Activated T-cell treated with anti-CD3 and anti-CD28 coated beads, Interleukin-2, amount 50 U/mL, for 72 hours (primary cell): ENCODE measurements around the gene ARMC3. TPM values are rescaled to one million over a fixed set of nuclear protein-coding genes. Genes with fewer than 3 reads are reported as not detected.
A peak's percentile ranks its signal among the peaks of the same experiment; 100 is the strongest.
"Not testable (repeated sequence)": the region's sequence is repeated elsewhere in the genome, so short reads cannot be mapped to it uniquely, and the experiment has no call there.

Experiments used
- ATAC-seq, 2 donors: fragments of 150-1000 bp; cut with Tn5 transposase; replicated peaks in 1 of 2; 2 replicates each; pipeline ENCODE4 v1.10.0; 2021; ENCODE audit warnings: moderate library complexity in 2 of 2, mild to moderate bottlenecking in 1 of 2
- DNase-seq, 2 donors: peaks; one replicate each; pipeline ENCODE4 v3.0.0; 2021 to 2022; ENCODE audit warnings: mixed read lengths in 1 of 2
- H3K27ac Mint-ChIP-seq: one replicate; pipeline ENCODE4 v1.8.0; 2022; ENCODE audit warnings: mild to moderate bottlenecking, moderate library complexity, mixed read lengths
- H3K27me3 Mint-ChIP-seq: one replicate; pipeline ENCODE4 v1.8.0; 2022; ENCODE audit warnings: low read depth, mixed read lengths
- H3K36me3 Mint-ChIP-seq, 2 donors: one replicate each; pipeline ENCODE4 v1.8.0; 2022; ENCODE audit warnings: mixed read lengths in 2 of 2, mild to moderate bottlenecking in 1 of 2; ENCODE audit not compliant: insufficient read depth in 2 of 2
- H3K4me1 Mint-ChIP-seq: one replicate; pipeline ENCODE4 v1.8.0; 2022; ENCODE audit warnings: low read depth, mixed read lengths
- H3K4me3 Mint-ChIP-seq, 2 donors: one replicate each; pipeline ENCODE4 v1.8.0; 2022; ENCODE audit warnings: mild to moderate bottlenecking in 2 of 2, mixed read lengths in 2 of 2, moderate library complexity in 2 of 2
- H3K9me3 Mint-ChIP-seq, 2 donors: one replicate each; pipeline ENCODE4 v1.8.0; 2022; ENCODE audit warnings: mixed read lengths in 2 of 2
- total RNA-seq, 2 donors: library from RNA; stranded (reverse); gene quantifications; one replicate each; pipeline ENCODE4 v1.2.3, GENCODE V29; 2022

ARMC3 gene
- total RNA-seq, 2 donors from 2014 or later, result not detected

GRCh38 chr10:22909673-22910072 is 18.2 kb upstream of the ARMC3 start:
- not testable (repeated sequence) for H3K27ac Mint-ChIP-seq, DNase-seq, H3K4me3 Mint-ChIP-seq, ATAC-seq, H3K27me3 Mint-ChIP-seq, H3K4me1 Mint-ChIP-seq
- H3K9me3 Mint-ChIP-seq, result peaks cover 13 to 18% of the 10 kb centered on the region in 2 donors
- H3K36me3 Mint-ChIP-seq, result peaks cover 14 to 15% of the 10 kb centered on the region in 2 donors

- Mint-ChIP-seq H3K27me3 (no peaks in the 10 kb centered on the region), H3K4me3 (no peak overlapping the region), H3K9me3 (peaks cover 13 to 18% of the 10 kb centered on the region in 2 donors), H3K36me3 (peaks cover 14 to 15% of the 10 kb centered on the region in 2 donors), H3K27ac (no peak overlapping the region), H3K4me1 (peaks cover 8% of the 10 kb centered on the region)
- DNase-seq (no peak), ATAC-seq (no peak)
Observed at GRCh38 chr10:22911067-22911466, 16.8 kb upstream of the ARMC3 start.

- Mint-ChIP-seq H3K36me3 (peaks cover 13 to 15% of the 10 kb centered on the region in 2 donors), H3K27ac (no peak overlapping the region), H3K4me1 (peaks cover 8% of the 10 kb centered on the region), H3K9me3 (peaks cover 13 to 18% of the 10 kb centered on the region in 2 donors), H3K27me3 (no peaks in the 10 kb centered on the region), H3K4me3 (no peak overlapping the region)
- DNase-seq (no peak), ATAC-seq (no peak)
Observed at GRCh38 chr10:22911889-22912762, 15.7 kb upstream of the ARMC3 start.

- H3K4me1 Mint-ChIP-seq, result peaks cover 8% of the 10 kb centered on the region
- DNase-seq (no peak), ATAC-seq (no peak)
- H3K4me3 Mint-ChIP-seq, result no peak overlapping the region
- H3K36me3 Mint-ChIP-seq, result peaks cover 7 to 12% of the 10 kb centered on the region in 2 donors
- H3K27me3 Mint-ChIP-seq, result no peaks in the 10 kb centered on the region
- H3K9me3 Mint-ChIP-seq, result peaks cover 11 to 13% of the 10 kb centered on the region in 2 donors
- H3K27ac Mint-ChIP-seq, result peak overlapping the region; percentile 12
Observed at GRCh38 chr10:22912763-22913384, 15.0 kb upstream of the ARMC3 start.

GRCh38 chr10:22913474-22914092 is 14.3 kb upstream of the ARMC3 start:
- Mint-ChIP-seq H3K36me3 (peaks cover 5 to 8% of the 10 kb centered on the region in 2 donors), H3K27me3 (no peaks in the 10 kb centered on the region), H3K9me3 (peaks cover 11% of the 10 kb centered on the region in 2 donors), H3K4me1 (peaks cover 8% of the 10 kb centered on the region), H3K27ac (no peak overlapping the region), H3K4me3 (no peak overlapping the region)
- DNase-seq, result no peak
- ATAC-seq, result peak in 1 of 2 donors; percentile 41

- peaks cover 0 to 2% of the 10 kb centered on the region in 2 donors for H3K36me3 Mint-ChIP-seq
- no peak overlapping the region for H3K4me3 Mint-ChIP-seq
- no peaks in the 10 kb centered on the region for H3K27me3 Mint-ChIP-seq
- no peak for DNase-seq
- H3K9me3 Mint-ChIP-seq, result peaks cover 2 to 6% of the 10 kb centered on the region in 2 donors
- ATAC-seq, result no peak
- no peak overlapping the region for H3K27ac Mint-ChIP-seq
- H3K4me1 Mint-ChIP-seq, result peaks cover 8% of the 10 kb centered on the region
Observed at GRCh38 chr10:22915314-22915713, 12.5 kb upstream of the ARMC3 start.

- Mint-ChIP-seq H3K27me3 (peaks cover 10% of the 10 kb centered on the region), H3K9me3 (no peaks in the 10 kb centered on the region), H3K4me1 (peaks cover 4% of the 10 kb centered on the region), H3K27ac (no peak overlapping the region), H3K36me3 (no peaks in the 10 kb centered on the region), H3K4me3 (no peak overlapping the region)
- no peak for ATAC-seq
- no peak for DNase-seq
Observed at GRCh38 chr10:22925088-22925487, 2.8 kb upstream of the ARMC3 start.

GRCh38 chr10:22927166-22927565 is 687 bp upstream of the ARMC3 start:
- Mint-ChIP-seq H3K4me1 (peaks cover 4% of the 10 kb centered on the region), H3K27ac (no peak overlapping the region), H3K36me3 (no peaks in the 10 kb centered on the region), H3K4me3 (no peak overlapping the region), H3K27me3 (peaks cover 10% of the 10 kb centered on the region), H3K9me3 (no peaks in the 10 kb centered on the region)
- DNase-seq (no peak), ATAC-seq (no peak)

GRCh38 chr10:22929053-22929452 is 1.2 kb downstream of the ARMC3 start:
- H3K4me1 Mint-ChIP-seq, H3K9me3 Mint-ChIP-seq, H3K36me3 Mint-ChIP-seq, H3K4me3 Mint-ChIP-seq, DNase-seq, H3K27ac Mint-ChIP-seq, ATAC-seq: not testable (repeated sequence)
- H3K27me3 Mint-ChIP-seq, result peaks cover 10% of the 10 kb centered on the region

- no peak for ATAC-seq
- Mint-ChIP-seq H3K9me3 (no peaks in the 10 kb centered on the region), H3K36me3 (no peaks in the 10 kb centered on the region), H3K27ac (no peak overlapping the region), H3K27me3 (peaks cover 10% of the 10 kb centered on the region), H3K4me3 (no peak overlapping the region), H3K4me1 (peaks cover 4% of the 10 kb centered on the region)
- no peak for DNase-seq
Observed at GRCh38 chr10:22931948-22932347, 4.1 kb downstream of the ARMC3 start.

- DNase-seq, result no peak
- Mint-ChIP-seq H3K9me3 (no peaks in the 10 kb centered on the region), H3K4me3 (no peak overlapping the region), H3K36me3 (no peaks in the 10 kb centered on the region), H3K27ac (no peak overlapping the region), H3K27me3 (peaks cover 10% of the 10 kb centered on the region), H3K4me1 (peaks cover 4% of the 10 kb centered on the region)
- ATAC-seq, result no peak
Observed at GRCh38 chr10:22932626-22933370, 4.9 kb downstream of the ARMC3 start.

- DNase-seq (no peak), ATAC-seq (no peak)
- H3K36me3 Mint-ChIP-seq, result no peaks in the 10 kb centered on the region
- no peak overlapping the region for H3K27ac Mint-ChIP-seq
- H3K27me3 Mint-ChIP-seq, result no peaks in the 10 kb centered on the region
- no peaks in the 10 kb centered on the region for H3K9me3 Mint-ChIP-seq
- H3K4me3 Mint-ChIP-seq, result no peak overlapping the region
- H3K4me1 Mint-ChIP-seq, result no peaks in the 10 kb centered on the region
Observed at GRCh38 chr10:22934726-22935125, 6.9 kb downstream of the ARMC3 start.
